HG03457 (cell line): Measurements from ENCODE around the gene ADA.

Experiments used
- ATAC-seq: cut with Tn5 transposase; IDR thresholded peaks from one replicate; pipeline ENCODE4 v1.9.1; 2021; ENCODE audit warnings: moderate number of reproducible peaks; ENCODE audit not compliant: unreplicated experiment

Gene ADA

DNA sequence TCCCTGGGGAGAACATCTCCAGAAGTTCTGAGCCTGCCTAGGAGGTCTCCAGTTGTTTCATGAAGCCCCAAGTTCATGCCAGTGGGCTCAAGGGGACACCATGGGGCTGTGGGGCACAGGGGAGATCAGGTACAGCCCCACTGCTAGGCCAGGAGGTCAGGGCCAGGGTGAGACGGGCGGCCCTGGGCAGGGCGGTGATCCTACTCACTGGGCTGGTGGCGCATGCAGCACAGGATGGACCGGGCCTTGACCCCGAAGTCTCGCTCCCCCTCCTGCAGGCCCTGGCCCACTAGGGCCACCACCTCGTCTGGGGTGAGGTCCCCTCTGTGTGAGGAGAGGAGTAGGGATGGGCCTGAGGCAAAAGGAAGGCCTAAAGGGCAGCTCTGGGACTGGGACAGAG, 26.1 kb downstream of the ADA start:
- no peak for ATAC-seq

DNA sequence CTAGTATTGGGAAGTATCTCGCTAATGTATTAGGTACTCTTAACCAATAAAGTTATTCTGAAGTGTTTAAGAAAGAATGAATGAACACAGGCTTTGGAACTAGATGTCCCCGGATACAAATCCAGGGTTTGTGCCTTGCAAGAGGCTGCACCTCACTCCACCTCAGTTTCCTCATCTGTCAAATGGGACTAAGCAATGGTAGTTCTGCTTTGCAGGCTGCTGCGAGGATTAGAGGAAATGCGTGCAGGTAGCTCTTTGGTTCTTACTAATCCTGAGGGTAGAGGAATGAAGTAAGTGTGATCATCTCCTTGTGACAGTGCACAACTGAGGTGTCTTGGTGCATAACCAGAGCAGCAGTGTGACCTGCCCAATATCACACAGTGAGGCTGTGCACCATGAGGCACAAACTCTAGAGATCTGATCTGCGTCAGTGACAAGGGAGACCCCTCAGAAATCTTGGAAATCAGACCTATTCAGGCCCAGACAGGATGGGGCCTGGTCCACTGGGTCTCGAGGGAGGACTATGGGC, 26.7 kb downstream of the ADA start:
- ATAC-seq, result no peak

DNA sequence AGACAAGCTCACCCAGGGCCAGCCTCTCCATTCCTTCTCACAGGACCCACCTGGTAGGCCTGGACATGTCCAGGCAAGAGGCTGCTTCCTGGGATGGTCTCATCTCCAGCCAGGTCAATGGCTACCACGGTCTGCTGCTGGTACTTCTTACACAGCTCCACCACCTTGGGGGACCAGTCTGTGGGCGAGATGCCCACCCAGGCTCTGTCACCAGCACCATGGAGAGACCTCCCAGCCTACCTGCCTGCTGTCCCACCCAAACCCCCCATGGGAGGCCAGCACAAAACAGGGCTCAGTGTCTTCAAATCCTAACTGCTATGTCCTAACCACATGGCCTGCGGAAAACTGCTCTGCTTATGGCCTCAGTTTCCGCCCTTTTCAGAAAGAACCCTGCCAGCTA, 27.3 kb downstream of the ADA start:
- no peak for ATAC-seq

DNA sequence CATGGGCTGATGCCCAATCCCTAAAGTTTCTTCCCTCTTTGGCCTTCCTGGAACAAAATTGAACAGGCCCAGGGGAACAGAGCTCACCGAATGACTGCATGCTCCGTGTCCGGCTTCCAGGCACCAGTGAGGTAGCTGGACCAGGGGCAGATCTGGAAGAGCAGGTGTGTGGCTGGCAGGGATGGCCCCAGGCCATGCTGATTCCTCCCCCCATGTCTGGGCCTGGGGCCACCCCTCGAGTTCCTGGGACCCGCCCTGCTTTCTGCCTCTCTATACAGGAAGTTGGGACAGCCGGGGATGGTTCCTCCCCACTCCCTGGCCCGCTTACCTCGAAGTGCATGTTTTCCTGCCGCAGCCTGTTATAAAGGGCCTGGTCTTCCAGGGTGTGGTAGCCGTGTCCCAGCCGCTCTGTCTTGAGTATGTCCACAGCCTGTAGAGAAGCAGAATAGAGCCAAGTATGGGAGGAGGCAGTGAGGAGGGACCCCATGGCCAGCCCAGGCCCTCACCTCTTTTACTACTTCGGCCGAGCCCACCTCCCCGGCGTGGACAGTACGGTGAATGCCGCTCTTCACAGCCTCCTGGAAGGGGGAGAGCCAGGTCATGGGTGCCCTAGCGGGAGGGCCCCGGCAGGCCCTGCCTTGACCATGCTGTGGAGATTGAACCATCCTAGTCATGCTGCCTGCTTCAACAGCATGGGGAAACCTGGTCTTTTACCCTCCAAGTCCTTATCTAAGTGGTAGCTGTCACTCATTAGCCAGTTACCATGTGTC, 28.8 kb downstream of the ADA start:
- ATAC-seq, result no peak

DNA sequence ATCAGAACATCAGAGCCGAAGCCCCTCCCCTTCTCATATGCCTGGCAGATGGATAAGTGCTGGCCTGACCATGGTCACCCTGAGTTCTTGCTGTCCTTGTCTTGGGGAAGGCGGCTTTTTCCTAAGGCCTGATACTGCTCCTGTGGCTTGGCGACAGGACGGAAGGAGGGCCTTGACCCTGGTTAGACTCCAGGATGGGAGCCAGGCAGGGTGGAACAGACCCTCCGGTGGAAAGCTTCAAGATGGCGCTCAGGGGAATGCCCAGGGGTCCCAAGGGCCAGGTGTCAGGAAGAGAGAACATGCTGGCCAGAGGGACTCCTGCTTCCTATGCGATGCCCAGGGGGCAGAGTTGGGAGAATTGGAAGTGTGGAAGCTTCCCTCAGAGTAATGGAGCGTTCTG, 29.6 kb downstream of the ADA start:
- ATAC-seq, result no peak

DNA sequence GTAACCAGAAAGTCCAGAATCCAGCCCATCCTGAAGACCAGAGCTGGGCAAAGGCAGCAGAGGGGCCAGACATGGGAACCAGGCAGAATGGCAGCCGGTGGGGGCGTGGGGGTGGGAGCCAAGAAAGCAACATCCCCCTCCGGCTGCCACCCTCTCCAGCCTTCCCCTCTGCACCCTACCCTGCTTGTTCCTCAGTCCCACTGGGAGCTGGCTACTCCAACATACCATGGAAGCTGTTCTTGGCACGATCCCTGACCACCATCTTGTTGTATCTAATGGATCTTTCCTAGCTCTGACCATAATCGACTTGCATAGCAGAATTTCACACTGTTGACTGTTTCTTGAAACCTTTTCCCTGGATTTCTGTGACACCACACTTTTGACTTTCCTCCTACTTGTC, 30.2 kb downstream of the ADA start:
- no peak for ATAC-seq

DNA sequence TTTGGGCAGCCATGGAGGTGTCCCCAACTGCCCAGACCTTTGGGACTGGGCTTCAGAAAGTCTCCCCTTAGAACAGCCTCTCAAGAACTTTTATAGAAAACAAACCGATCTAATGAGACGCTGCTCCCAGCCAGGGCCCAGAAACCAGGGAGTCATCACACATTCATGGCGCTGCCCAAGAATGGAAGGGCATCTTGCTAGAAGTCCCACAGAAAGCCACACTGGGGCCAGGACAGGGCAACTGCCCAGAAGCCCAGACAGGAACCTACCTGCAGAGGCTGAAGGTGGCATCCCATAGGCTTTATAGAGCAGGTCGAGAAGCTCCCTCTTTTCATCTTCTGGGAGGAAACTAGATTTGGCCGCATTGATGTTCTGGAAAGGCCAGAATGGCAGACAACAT, 31.5 kb downstream of the ADA start:
- no peak for ATAC-seq

DNA sequence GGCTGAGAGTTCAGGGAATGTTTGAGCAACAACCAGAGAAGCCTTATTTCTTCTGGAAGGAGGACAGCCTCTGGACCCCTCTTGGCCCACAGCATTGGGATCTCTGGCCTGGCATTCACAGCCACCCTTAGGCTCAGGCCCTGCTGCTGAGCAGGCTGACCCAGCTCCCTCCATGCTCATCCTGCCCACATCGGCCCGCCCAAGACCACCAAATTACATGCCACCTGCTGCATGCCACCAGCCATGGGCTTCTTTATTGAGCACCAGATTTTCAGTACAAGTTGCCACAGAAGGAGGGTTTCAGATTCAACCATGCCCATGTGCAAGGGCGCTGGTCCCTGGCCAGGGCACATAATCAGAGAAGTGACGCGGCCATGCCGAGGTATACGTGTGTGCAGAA, 32.2 kb downstream of the ADA start:
- ATAC-seq, result no peak

DNA sequence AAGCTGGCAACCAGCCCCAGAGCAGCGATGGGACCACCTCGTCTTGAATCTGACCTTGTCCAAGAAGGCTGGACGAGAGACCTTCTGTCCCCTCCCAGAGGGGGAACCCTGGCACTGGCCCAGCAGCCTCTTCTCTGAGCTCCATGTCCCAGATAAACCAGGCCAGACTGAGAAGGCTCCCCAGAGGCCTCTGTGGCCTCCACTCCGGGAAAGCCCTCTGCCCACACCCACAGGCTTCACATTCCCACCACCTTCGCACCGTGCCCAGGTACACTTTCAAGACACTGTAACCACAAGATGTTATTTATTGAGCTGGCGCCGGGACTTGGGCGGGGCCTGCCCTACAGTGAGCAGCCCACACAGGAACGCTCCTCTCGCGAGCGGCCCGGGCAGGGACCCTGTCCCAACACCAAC, 33.2 kb downstream of the ADA start:
- ATAC-seq, result no peak

DNA sequence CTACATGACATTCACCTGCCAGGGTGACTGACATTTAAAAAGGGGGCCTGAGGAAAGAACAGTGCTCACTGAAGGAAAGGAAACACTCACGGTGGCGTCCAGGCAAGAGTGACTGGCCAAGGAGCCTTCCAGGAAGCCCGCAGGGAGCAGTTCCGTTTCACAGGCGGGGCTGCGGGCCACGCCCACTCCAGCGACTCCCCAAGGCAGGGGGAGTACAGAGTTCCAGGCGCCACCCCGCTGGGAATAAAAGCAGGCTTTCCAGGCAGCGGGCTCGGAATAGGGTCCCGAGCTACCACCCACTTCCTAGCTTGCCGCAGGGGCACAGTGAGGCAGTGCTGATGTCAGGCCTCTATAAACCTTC, 34.9 kb downstream of the ADA start:
- no peak for ATAC-seq

DNA sequence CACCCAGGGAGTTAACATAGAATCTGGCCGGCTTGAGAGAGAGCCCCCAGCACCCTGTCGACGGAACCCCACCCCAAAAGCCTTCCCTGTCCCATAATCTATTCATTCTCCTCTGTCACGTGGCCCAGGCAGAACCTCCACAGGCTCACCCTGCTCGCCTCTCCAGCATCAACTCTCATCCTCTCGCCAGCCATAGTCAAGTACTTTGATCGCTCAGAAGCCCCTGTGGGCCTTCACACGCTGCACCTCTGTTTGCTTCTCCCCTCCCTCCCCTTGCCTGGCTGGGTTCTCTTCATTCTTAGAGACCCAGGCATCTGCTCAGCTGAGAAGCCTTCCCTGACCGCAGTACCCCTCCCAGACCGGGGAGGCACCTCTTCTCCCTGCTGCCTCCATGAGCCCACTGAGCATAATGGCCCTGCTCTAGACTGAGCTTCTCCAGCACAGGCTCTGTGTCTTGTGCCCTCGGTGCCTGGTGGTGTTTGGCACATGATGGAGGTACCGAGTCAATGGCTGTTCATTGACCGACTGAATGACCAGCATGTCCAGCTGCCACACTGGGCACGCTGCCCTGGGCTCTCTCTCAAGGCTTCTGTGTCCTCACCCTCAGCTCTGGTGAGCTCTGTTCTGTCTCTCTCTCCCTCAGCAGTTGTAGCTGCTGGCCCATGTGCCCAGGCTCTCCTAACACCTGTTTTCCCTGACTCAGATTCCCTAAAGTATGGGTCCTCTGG, 35.5 kb downstream of the ADA start:
- no peak for ATAC-seq

DNA sequence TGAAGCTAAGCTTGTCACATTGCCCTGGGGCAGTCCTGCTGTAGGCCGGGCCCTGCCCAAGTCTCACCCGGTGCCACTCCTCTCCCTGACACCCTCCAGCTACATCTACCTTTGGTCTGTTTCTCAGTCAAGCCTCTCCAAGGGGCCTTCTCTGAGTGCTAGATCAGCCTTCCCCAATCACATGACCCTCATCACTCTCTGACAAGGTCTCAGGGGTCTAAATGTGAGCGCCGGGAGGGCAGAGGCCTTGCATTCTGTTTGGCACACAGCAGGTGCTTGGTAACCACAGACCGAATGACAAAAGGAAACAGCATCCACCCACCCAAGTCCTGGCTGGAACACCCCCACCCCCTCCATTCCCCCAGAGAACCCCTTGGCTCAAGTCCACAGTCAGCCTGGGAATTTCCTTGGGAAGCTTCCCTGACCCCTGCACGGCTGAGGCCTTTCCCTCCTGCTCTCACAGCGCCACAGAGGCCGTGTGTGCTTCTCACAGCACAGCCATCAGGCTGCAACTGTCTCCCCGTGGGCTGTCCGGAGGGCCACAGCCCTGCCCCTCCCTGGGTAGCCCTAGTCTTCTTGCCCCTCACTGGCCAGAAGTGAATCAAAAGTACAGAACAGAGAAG, 36.2 kb downstream of the ADA start:
- ATAC-seq, result no peak

DNA sequence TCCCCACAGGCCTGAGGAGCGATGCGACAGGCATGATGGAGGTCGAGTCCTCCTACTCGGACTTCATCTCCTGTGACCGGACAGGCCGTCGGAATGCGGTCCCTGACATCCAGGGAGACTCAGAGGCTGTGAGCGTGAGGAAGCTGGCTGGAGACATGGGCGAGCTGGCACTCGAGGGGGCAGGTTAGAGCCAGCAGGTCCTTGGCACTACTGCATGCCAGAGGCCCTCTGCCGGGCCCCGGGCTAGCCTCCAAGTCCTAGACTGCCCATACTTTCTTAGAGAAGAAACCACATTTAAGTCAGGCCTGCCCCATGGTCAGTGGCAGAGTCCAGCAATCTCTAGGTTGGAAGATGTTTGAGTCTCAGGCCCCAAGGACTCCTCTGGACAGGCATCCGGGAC, 37.0 kb downstream of the ADA start:
- ATAC-seq, result no peak

DNA sequence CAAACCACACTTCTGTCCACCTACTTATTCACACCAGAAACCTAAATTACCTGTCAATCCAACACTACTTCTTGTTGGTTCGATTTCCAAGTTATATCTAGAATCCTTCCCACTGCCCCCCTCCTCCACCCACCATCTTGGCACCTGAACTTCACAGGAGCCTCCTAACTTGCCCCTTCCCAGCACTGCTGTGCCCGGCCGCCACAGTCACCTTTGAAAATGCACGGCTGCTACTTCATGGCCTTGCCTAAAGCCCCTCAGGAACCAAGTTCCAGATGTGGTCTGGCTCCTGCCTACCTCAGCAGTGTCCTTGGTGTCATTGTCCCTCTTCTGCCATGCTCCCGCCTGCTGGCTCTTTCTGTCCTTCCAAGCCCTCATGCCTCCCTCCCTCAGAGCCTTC, 37.9 kb downstream of the ADA start:
- ATAC-seq, result no peak

DNA sequence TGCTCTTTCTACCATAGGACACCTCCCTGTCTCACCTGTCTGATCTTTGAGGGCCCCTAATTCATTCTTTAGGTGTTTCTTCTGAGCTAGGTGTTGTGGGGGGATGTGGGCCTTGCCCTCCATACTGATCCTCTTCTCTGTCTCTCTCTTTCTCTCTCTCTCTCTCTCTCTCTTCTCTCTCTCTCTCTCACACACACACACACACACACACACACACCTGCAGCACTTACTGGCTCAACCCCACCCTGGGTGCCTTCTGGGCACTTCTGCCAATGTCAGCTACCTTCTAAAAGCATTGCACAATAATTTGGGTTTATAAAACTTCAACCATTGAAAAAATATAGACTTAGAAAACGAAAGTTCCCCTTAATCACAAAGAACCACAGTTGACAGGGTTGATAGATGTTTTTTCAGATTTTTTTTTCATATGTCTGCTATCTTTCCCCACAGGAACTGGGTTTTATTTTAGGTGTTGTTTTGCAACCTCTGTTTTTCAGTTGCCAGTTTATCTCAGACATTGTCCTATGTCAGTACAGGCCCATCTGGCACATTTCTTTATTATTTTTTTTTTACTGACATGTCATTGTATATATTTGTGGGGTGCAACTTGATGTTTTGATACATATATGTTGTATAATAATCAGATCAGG, 41.1 kb downstream of the ADA start:
- ATAC-seq, result no peak

DNA sequence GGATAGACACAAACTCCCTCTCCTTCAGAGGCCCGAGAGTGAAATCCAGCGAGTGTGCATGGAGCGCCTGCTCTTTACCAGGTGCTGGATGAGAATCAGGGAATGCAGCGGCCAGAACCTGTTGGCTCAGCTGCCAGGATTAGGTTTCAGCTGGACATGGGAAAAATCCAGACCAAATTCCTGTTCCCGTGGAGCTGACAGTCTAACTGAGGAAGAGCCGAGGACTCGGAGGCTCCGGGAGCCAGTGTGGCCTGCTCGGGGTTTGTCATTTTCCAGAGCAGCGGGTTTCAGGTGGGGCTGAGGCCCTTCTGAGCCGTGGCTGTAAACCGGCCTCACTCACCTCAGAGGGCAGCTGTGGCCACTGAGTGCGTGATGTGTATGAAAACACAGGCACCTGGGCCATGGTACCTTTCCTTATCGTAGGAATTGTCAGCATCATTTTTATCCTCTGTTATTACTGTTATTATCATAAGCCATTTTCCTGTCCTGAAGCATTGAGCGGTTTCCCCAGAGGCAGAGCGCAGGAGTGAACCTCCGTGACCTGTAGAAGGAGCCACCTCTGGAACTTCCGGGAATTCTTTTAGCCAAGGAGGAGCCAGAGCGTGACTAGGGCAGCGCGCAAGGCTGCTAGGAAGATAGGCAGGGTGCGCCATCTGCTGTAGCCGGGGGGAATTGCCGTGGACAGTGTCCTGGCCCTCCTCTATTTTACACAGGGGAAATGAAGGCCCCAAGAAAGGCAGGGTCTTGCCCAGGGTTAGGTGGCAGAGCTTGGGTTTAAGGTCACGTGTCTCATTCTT, 41.8 kb downstream of the ADA start:
- no peak for ATAC-seq

DNA sequence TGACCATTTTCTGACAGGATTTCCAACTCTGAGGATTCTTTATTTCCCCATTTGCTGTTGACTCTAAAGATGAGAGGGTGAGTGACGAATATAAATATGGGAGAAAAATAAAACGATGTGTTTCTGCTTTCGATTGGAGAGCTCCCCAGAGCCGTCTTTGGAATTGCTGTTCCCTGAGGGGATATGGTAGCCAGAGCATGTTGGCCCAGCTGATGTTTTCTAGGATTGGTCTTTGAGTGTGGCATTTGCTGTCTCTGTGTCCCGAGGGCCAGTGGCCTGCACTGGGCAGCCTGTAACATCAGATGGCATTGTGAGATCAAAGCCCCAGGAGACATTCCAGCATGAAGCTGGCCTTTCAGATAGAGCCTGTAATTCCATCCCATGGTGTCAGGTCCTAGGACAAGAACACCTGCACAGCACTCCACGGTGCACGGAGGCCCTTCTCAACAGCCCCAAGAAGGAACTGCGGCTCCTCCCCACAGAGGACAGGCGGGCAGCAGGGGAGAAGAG, 42.4 kb downstream of the ADA start:
- ATAC-seq, result no peak

DNA sequence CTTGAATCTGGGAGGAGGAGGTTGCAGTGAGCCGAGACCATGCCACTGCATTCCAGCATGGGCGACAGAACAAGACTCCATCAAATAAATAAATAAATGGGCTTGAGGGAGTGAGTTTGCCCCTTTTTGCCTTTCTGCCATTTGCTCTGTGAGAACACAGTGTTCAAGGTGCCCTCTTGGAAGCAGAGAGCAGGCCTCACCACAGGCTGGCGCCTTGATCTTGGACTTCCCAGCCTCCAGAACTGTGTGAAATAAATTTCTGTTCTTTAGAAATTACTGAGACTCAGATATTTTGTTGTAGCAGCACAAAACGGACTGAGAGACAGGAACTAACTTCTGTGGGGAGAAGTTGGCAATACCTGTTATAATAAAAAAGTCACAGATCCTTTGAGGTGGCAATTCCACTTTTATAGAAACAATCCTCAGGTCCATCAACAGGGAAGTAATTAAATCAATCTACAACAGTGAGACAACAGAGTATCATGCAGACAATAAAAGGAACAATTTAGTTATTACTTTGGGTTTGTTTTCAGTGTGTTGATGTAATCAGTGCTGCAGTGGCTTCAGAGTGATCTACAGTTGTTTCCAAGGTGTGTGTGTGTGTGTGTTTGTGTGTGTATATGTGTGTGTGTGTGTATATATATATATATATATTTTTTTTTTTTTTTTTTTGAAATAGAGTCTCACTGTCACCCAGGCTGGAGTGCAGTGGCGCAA, 44.6 kb downstream of the ADA start:
- ATAC-seq, result no peak

DNA sequence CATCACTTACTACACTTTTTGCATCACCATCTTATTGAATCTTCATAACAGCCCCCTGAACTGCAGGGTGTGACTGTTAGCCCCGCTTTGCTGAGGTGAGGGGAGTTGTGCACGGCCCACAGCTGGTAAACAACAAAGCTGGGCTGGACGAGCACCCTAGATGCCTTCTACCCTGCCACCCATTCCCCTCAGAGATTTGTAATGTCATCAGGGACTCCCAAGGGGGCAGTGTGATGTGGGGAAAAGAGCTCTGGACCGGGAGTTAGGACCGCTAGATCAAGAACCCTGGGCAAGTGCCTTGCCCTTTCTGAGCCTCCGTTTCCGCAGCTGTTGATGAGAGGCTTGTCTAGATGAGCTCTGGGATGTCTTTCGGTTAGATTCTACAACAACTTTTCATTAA, 48.2 kb downstream of the ADA start:
- no peak for ATAC-seq

DNA sequence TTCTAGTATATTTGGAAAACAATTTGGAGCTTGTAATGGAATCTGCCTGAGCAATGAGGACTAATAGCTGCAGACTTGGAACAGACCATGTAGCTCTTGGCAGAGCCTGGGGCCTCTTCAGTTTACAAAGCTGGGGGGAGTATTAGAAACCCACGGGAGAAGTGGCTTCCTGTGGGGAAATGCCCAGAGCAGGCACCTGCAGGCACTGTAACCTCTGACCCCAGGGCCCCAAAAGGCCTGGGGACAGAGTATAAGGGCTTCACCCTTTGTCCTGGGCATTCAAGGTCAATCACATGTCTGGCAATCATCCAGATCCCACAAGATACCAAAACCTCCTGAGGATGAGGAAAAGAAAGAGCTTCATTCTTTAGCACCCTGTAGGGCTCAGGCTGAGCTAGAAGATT, 49.7 kb downstream of the ADA start:
- ATAC-seq, result no peak
